K562 (cell line): ENCODE measurements around the gene RNF223. TPM values are rescaled to one million over a fixed set of nuclear protein-coding genes. Genes with fewer than 3 reads are reported as not detected.

Experiments
- ARNT ChIP-seq, 2 experiments: fragments of 450-650 bp; IDR thresholded peaks; 2 replicates each; pipeline ENCODE4 v1.6.1; 2016; ENCODE audit warnings: mild to moderate bottlenecking in 1 of 2
- ATF1 ChIP-seq, 2 experiments: fragments of 450-650 bp in 1 of 2; IDR thresholded peaks; 2 replicates each; pipeline ENCODE4 v1.6.1; 2016; ENCODE audit warnings: missing compliant biosample characterization in 1 of 2, missing genetic modification characterization in 1 of 2
- BCL6 ChIP-seq: fragments of 250-450 bp; sonication (Bioruptor Pico); IDR thresholded peaks from 2 replicates; pipeline ENCODE4 v1.4.0; 2020
- HMGN3 ChIP-seq: IDR thresholded peaks from 2 replicates; pipeline ENCODE4 v1.6.1; 2011; ENCODE audit warnings: borderline replicate concordance, low read depth, mild to moderate bottlenecking, mixed read lengths, low read length; ENCODE audit not compliant: insufficient read length; ENCODE audit errors: extremely low read depth
- PTTG1 ChIP-seq: fragments of 450-650 bp; IDR thresholded peaks from 2 replicates; pipeline ENCODE4 v1.6.1; 2016; ENCODE audit warnings: low read depth, mild to moderate bottlenecking, missing genetic modification characterization, missing compliant biosample characterization
- RBM15 ChIP-seq: fragments of 200-400 bp; formaldehyde crosslinking; IDR thresholded peaks from 2 replicates; pipeline ENCODE4 v1.6.1; 2018; ENCODE audit warnings: mild to moderate bottlenecking, low read length, moderate library complexity; ENCODE audit not compliant: insufficient read depth
- RCOR1 ChIP-seq, 2 experiments: IDR thresholded peaks; 2 replicates each; pipeline ENCODE4 v1.6.1; 2012; ENCODE audit warnings: low read depth in 2 of 2, low read length in 2 of 2, borderline replicate concordance in 1 of 2, improper control_type of control experiment in 1 of 2
- SLC30A9 ChIP-seq: fragments of 250-450 bp; sonication (Bioruptor Pico); IDR thresholded peaks from 2 replicates; pipeline ENCODE4 v1.8.0; 2022; ENCODE audit warnings: mild to moderate bottlenecking, moderate library complexity
- TBL1XR1 ChIP-seq, 2 experiments: IDR thresholded peaks; 2 replicates each; pipeline ENCODE4 v1.6.1; 2012; ENCODE audit warnings: improper control_type of control experiment in 2 of 2, low read length in 2 of 2, mild to moderate bottlenecking in 1 of 2
- XRCC5 ChIP-seq: fragments of 200-400 bp; formaldehyde crosslinking; IDR thresholded peaks from 2 replicates; pipeline ENCODE4 v1.6.1; 2017; ENCODE audit warnings: low read depth, mild to moderate bottlenecking, low read length
- polyA plus RNA-seq, 8 experiments: library from polyadenylated mRNA; depleted of rRNA in 4 of 8; stranded (reverse) in 5 of 8; unstranded in 3 of 8; fragments of >200 nt; fragmentation: Nextera tagmentation in 2 of 8; fragmentation: Illumina TruSeq in 1 of 8; extraction: Ambion mirVana in 2 of 8; extraction: Trizol in 1 of 8; gene quantifications; 2 replicates each; pipeline versions ENCODE4 v1.2.1 to v1.2.3, GENCODE V29; 2011 to 2014; ENCODE audit warnings: inconsistent platforms in 1 of 8, missing spikeins in 1 of 8
- total RNA-seq, 7 experiments: library from RNA; depleted of rRNA in 6 of 7; stranded (reverse); fragments of >200 nt in 6 of 7; fragmentation: Illumina TruSeq in 2 of 7; extraction: Trizol in 2 of 7; gene quantifications; 2 replicates each; pipeline versions ENCODE4 v1.2.1 to v1.2.3, GENCODE V29; 2011 to 2021; ENCODE audit warnings: low replicate concordance in 1 of 7
- TF ChIP-seq, protein P1 (sequence below), 2 experiments: fragments of 450-650 bp in 1 of 2; sonication (generic) in 1 of 2; formaldehyde crosslinking in 1 of 2; IDR thresholded peaks; 2 replicates each; pipeline versions ENCODE4 v1.7.1 to v1.9.0; 2016 to 2022; ENCODE audit warnings: inconsistent platforms in 1 of 2, mild to moderate bottlenecking in 1 of 2, missing genetic modification reagents in 1 of 2
- TF ChIP-seq, protein P2 (sequence below): fragments of 250-450 bp; sonication (Bioruptor Pico); IDR thresholded peaks from 2 replicates; pipeline ENCODE4 v1.4.0; 2020; ENCODE audit warnings: mild to moderate bottlenecking, moderate library complexity
- TF ChIP-seq, protein P3 (sequence below), 2 experiments: fragments of 450-650 bp; IDR thresholded peaks; 2 replicates each; pipeline ENCODE4 v1.6.1; 2018; ENCODE audit warnings: mild to moderate bottlenecking in 2 of 2, low read depth in 1 of 2; ENCODE audit not compliant: partially characterized antibody in 2 of 2

Gene RNF223
- total and polyA plus RNA-seq, 9 of the 15 experiments (the other 6 are each of a cell fraction or from before 2014, with no cell fraction given) = 0.04 to 0.32 TPM; not detected in 7

DNA sequence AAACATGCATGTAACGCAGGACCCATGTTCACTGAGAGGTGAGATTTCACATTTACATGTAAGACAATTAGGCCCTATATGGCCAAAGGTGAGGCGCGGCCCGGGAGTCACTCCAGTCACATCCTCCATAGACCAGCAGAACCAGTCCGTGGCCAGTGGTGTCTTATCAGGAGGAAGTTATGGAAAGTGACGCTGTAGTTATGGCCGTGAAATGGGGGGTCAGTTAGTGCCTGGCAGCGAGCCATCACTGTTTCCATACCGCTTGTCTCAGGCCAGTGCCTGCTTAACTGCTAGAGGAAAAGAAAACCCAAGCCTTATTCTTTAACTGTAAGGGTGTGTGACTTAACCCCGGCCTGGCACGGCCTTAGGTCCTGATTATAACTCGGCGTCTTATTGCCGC, 35.6 kb upstream of the RNF223 start (continued):
- TF ChIP-seq, protein P1, sequence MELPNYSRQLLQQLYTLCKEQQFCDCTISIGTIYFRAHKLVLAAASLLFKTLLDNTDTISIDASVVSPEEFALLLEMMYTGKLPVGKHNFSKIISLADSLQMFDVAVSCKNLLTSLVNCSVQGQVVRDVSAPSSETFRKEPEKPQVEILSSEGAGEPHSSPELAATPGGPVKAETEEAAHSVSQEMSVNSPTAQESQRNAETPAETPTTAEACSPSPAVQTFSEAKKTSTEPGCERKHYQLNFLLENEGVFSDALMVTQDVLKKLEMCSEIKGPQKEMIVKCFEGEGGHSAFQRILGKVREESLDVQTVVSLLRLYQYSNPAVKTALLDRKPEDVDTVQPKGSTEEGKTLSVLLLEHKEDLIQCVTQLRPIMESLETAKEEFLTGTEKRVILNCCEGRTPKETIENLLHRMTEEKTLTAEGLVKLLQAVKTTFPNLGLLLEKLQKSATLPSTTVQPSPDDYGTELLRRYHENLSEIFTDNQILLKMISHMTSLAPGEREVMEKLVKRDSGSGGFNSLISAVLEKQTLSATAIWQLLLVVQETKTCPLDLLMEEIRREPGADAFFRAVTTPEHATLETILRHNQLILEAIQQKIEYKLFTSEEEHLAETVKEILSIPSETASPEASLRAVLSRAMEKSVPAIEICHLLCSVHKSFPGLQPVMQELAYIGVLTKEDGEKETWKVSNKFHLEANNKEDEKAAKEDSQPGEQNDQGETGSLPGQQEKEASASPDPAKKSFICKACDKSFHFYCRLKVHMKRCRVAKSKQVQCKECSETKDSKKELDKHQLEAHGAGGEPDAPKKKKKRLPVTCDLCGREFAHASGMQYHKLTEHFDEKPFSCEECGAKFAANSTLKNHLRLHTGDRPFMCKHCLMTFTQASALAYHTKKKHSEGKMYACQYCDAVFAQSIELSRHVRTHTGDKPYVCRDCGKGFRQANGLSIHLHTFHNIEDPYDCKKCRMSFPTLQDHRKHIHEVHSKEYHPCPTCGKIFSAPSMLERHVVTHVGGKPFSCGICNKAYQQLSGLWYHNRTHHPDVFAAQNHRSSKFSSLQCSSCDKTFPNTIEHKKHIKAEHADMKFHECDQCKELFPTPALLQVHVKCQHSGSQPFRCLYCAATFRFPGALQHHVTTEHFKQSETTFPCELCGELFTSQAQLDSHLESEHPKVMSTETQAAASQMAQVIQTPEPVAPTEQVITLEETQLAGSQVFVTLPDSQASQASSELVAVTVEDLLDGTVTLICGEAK (IDR thresholded peaks at IDR 0.05) = peak; percentile 38; the same call in 1 of the 2 replicates
- TF ChIP-seq, protein P1 (CRISPR knock-in tag; IDR thresholded peaks at IDR 0.05) = no peak
- TF ChIP-seq ATF1 (CRISPR knock-in tag; IDR thresholded peaks at IDR 0.05) (no peak), ATF1 (tag; IDR thresholded peaks at IDR 0.05) (peak; percentile 83), TBL1XR1 (IDR thresholded peaks at IDR 0.05; ENCODE audit: low read length in 2 of 2) (no peak), HMGN3 (no peak), SLC30A9 (CRISPR knock-in tag) (no peak), ARNT (IDR thresholded peaks at IDR 0.05) (no peak), XRCC5 (no peak), BCL6 (CRISPR knock-in tag) (no peak), RBM15 (no peak), RCOR1 (IDR thresholded peaks at IDR 0.05; ENCODE audit: borderline replicate concordance in 1 of 2, low read depth in 2 of 2, low read length in 2 of 2) (peak in 1 of 2 experiments; percentile 72; a peak in 2 of 4 replicates), PTTG1 (no peak)
- TF ChIP-seq, protein P2, sequence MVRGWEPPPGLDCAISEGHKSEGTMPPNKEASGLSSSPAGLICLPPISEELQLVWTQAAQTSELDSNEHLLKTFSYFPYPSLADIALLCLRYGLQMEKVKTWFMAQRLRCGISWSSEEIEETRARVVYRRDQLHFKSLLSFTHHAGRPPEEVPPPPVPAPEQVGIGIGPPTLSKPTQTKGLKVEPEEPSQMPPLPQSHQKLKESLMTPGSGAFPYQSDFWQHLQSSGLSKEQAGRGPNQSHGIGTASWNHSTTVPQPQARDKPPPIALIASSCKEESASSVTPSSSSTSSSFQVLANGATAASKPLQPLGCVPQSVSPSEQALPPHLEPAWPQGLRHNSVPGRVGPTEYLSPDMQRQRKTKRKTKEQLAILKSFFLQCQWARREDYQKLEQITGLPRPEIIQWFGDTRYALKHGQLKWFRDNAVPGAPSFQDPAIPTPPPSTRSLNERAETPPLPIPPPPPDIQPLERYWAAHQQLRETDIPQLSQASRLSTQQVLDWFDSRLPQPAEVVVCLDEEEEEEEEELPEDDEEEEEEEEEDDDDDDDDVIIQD (CRISPR knock-in tag) = no peak
- TF ChIP-seq, protein P3, sequence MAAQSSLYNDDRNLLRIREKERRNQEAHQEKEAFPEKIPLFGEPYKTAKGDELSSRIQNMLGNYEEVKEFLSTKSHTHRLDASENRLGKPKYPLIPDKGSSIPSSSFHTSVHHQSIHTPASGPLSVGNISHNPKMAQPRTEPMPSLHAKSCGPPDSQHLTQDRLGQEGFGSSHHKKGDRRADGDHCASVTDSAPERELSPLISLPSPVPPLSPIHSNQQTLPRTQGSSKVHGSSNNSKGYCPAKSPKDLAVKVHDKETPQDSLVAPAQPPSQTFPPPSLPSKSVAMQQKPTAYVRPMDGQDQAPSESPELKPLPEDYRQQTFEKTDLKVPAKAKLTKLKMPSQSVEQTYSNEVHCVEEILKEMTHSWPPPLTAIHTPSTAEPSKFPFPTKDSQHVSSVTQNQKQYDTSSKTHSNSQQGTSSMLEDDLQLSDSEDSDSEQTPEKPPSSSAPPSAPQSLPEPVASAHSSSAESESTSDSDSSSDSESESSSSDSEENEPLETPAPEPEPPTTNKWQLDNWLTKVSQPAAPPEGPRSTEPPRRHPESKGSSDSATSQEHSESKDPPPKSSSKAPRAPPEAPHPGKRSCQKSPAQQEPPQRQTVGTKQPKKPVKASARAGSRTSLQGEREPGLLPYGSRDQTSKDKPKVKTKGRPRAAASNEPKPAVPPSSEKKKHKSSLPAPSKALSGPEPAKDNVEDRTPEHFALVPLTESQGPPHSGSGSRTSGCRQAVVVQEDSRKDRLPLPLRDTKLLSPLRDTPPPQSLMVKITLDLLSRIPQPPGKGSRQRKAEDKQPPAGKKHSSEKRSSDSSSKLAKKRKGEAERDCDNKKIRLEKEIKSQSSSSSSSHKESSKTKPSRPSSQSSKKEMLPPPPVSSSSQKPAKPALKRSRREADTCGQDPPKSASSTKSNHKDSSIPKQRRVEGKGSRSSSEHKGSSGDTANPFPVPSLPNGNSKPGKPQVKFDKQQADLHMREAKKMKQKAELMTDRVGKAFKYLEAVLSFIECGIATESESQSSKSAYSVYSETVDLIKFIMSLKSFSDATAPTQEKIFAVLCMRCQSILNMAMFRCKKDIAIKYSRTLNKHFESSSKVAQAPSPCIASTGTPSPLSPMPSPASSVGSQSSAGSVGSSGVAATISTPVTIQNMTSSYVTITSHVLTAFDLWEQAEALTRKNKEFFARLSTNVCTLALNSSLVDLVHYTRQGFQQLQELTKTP (IDR thresholded peaks at IDR 0.05; ENCODE audit: low read depth in 1 of 2, partially characterized antibody in 2 of 2) = peak in 1 of 2 experiments; percentile 42
